NK-92 treated with Interleukin-12 subunit alpha and Interleukin-12 subunit beta, amount 100 ng/mL, for 24 hours (cell line): ENCODE results near the gene TBXAS1.
"Not testable (repeated sequence)": the region's sequence is repeated elsewhere in the genome, so short reads cannot be mapped to it uniquely, and the experiment has no call there.

ENCODE experiments used
- DNase-seq: peaks from one replicate; lab custom pipeline; 2025; lab: John Stamatoyannopoulos, UW

TBXAS1 gene

DNA sequence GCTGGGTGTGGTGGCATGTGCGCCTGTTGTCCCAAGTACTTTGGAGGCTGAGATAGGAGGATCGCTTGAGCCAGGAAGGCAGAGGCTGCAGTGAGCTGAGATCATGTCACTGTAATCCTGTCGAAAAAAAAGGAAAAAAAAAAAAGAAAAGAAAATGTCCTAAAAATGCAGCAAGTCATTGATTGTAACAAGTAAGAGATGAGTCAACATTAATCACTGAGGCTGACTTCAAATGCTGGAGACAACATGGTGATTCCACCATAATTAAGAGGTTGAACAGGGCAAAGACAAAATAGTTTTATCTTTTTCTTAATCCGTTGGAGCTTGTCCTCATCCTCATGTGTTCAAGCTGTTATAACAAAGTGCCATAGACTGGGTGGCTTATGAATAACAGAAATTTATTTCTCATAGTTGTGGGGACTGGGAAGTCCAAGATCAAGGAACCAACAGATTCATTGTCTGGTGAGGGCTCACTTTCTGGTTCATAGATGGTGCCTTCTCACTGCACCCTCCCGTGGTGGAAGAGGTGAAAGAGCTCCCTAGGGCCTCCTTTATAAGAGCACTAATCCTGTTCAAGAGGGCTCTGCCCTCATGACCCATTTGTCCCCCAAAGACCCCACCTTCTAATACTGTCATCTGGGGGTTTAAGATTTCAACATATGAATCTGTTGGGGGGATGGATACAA, 60.3 kb downstream of the TBXAS1 start:
- no peak for DNase-seq

- no peak for DNase-seq
Measured at GRCh38 chr7:139893461-139893860, 64.4 kb downstream of the TBXAS1 start.

DNA sequence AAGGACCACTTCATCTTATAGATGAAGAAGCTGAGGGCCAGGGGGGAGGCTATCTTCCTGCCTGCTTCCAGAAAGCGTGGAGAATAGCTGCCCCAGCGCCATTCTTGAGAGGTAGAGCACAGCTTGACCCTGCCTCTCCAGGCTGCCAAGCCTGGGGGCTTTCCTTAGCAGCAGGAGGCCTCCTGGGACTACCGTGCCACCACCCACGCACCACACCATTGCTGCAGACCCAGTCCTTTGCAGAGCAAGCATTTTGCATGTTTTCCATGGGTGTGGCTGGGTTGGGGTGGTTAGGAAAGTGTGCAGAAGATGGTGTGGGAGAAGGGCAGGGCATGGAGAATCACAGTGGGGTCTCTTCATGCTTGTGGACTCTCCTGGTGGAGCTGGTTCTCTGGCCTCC, 64.9 kb downstream of the TBXAS1 start:
- no peak for DNase-seq

DNA sequence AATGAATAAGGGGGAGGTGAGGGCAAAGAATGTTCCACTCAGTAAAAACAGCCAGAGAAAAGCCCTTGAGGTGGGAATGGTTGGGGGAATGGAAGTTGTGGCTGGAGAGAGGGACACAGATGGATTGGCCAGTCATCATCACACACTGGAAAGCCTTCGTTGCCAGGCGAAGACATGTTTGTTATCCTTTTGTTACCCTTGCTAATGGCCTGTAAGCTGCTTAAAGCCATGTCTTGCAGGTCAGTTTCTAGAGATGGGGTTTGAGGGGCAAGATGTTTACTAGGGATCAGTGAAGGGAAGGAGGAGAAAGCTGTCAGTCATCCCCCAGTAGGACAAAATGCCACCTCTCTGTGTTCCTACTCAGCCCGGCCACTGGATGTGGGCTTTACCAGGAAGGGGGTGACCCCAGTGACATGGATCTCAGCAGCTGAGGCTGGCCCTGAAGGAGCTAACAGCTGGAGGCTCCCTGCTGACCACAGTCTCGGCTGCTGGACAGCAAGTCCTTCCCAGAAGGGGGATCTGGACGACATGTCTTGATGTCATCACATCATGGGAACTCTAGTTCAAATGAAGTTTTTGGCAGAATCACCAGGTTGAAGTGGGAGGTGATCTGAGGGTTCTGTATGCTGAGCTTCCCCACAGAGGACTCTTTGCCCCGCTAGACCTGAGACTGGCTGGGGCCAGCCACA, 66.2 kb downstream of the TBXAS1 start:
- DNase-seq: no peak

- DNase-seq: no peak
Measured at GRCh38 chr7:139896288-139896687, 67.2 kb downstream of the TBXAS1 start.

DNA sequence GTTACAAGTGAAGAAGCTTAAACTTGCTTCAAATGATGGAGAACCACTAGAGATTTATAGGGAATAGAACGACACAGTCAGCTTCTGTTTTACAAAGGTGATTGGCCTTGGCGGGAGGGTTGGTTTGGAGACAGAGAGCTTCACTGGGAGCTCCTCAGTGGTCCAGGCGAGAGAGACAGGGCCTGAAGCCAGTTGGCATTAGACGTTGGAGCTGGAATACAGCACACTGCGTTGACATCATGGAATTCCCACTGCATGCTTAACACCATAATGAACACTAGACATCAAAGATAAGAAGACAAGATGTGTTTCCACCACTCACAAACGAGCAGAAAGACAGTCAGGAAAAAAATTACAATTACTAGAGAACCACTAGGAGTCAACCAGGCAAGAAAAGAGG, 67.8 kb downstream of the TBXAS1 start:
- DNase-seq: no peak

GRCh38 chr7:139897422-139898090, 68.5 kb downstream of the TBXAS1 start:
- DNase-seq: no peak

DNA sequence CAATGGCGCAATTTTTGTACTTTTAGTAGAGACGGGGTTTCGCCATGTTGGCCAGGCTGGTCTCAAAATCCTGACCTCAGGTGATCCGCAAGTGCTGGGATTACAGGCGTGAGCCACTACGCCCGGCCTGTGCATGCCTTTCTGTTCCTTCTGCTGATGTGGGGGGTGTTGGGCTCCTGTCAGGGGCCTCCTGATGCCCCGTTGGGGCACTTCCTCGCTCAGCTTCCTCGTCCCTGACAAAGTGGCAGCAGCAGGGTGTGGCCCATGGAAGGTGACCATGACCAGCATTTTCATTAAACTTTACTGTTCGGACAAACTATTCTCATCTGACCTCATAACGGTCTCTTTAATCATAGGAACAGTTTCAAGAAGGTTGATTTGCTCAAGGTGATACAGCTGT, 69.4 kb downstream of the TBXAS1 start:
- DNase-seq: no peak

DNA sequence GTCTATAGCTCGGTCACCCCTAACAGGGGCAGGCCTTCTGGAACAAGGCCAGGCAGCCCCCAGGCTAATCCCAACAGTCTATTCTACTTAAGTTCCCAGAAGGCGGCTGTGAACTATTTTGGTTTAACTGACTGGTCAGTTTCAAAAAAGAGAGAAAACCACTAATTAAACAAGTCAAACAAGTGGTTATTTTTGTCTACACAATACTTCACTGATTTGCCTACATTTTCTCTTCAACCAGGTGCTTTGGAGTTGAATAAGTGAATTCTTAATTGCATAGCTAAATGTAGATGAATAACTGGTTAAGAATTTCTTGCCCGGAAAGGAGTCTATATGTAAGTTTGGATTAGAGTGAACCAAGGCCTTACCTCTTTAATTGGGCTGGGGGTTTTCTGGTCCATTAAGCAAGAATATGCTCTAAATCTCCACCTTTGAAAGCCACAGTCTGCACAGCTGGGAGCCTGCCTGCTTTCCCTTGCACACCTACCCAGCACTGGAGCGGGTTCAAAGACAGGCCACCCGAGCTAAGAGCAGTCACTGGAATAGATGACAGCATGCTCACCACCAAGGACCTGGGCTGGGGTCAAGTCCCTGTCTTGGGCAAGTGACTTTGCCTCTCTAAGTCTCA, 70.4 kb downstream of the TBXAS1 start:
- DNase-seq: no peak

DNA sequence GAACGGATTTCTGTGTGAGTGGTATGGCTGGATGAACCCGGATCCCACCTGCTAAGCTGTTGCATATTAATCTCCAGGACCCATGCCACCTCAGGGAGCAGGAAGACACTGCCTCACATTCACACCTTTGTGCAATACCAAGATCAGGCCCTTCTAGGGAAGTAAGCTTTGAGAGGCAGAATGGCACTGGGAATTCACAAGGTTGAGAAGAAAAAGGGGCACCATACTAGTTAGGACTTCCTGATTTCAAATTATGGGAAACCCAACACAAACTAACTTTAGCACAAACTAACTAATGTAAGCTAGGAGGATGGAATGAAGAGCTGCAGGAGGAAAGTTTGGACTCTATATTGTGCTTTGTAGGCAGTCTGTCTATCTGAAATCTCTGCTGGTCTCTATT, 71.3 kb downstream of the TBXAS1 start:
- no peak for DNase-seq

GRCh38 chr7:139901056-139901795, 72.2 kb downstream of the TBXAS1 start:
- DNase-seq: no peak

- DNase-seq: no peak
Measured at GRCh38 chr7:139901901-139902300, 72.8 kb downstream of the TBXAS1 start.

DNA sequence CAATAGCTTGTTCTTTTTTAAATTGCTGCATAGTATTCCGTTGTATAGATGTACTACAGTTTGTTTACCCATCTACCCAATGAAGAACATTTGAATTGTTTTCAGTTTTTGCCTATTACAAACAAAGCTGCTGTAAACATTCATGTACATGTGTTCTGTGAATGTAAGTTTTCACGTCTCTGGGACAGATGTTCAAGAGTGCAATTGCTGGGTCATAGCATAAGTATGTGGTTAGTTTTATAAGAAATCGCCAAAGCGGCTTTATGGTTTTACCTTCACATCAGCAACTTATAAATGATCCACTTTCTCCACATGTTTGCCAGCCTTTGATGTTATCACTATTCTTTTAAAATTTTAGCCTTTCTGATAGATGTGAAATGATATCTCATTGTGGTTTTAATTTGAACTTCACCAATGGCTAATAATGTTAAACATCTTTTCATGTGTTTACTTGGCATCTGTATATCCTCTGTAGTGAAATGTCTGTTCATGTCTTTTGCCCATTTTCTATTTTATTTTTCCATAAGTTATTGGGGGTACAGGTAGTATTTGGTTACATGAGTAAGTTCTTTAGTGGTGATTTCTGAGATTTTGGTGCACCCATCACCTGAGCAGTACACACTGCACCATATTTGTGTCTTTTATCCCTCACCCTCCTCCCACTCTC, 73.5 kb downstream of the TBXAS1 start:
- DNase-seq: no peak

DNA sequence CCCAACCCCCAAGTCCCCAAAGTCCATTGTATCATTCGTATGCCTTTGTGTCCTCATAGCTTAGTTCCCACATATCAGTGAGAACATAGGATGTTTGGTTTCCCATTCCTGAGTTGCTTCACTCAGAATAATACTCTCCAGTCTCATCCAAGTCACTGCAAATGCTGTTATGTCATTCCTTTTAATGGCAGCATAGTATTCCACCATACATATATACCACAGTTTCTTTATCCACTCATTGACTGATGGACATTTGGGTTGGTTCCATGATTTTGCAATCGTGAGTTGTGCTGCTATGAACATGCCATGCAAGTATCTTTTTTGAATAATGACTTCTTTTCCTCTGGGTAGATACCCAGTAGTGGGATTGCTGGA, 74.0 kb downstream of the TBXAS1 start:
- DNase-seq: not testable (repeated sequence)

DNA sequence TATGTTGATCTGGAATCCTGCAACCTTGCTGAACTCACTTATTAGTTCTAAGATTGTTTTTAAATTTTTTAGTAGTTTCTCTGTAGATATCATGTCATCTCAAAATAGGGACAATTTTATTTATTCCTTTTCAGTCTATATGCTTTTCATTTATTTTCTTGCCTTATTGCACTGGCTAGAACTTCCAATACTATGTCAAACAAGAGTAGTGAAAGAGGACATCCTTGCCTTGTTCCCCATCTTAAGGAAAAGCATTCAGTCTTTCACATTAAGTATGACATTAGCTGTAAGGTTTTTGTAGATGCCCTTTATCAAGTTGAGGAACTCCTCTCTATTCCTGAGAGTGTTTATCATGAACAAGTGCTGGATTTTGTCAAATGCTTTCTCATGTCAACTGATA, 77.8 kb downstream of the TBXAS1 start:
- DNase-seq: no peak

GRCh38 chr7:139908792-139909191, 79.7 kb downstream of the TBXAS1 start:
- no peak for DNase-seq

DNA sequence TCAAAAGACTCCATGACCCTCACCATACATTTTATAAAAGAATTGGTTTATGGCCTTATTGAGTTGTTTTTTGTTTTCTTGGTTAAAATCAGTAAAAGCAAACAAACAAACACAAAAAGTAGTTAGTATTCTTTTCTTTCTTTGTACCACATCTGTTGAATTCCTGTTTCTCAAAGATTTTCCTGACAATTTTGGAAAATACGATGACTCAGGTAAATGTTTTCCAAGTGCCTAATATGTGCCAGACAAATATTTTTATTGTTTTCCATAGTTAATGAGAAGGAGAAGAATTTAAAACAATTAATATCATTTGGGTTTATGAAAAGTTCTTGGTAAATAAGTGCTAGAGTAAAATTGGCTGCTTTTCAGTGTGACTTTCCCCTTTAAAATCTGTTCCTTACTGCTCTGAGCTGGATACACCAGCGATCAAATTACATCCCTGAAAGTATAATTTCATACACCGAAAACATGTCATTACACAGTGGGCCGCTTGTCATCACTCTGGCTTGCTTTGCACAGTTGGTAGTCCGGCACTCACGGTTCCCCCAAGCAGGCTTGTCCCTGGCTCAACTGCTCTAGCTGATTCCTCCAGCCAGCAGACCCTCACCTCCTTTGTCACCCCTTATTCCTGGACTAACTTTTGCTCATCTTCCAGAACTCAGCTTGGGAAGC, 80.5 kb downstream of the TBXAS1 start:
- DNase-seq: no peak

GRCh38 chr7:139913021-139913844, 84.2 kb downstream of the TBXAS1 start:
- no peak for DNase-seq

DNA sequence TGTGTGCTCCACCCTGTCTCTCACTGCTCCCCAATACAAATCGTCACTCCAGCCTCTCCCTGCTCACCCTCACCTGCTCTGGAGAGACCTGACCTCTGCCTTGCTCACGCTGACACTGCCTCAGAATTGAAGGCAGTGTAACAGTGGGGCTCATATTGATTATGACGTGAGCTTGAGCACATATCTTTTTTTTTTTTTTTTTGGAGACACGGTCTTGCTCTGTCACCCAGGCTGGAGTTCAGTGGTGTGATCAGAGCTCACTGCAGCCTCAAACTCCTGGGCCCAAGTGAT, 84.7 kb downstream of the TBXAS1 start:
- DNase-seq: no peak
